Stimulated activated naive CD4-positive, alpha-beta T cell (primary cell): ENCODE results near the gene PLCB3.

Experiments used
- DNase-seq, 6 experiments: peaks; one replicate each; lab custom pipeline; 2025; lab: John Stamatoyannopoulos, UW

The PLCB3 gene

GRCh38 chr11:64222651-64223000 is 28.7 kb upstream of the PLCB3 start:
- no peak for DNase-seq

- no peak for DNase-seq
These were observed 28.2 kb upstream of the PLCB3 start for GRCh38 chr11:64223001-64223651.

GRCh38 chr11:64224151-64224890 is 27.0 kb upstream of the PLCB3 start:
- no peak for DNase-seq

GRCh38 chr11:64224891-64225607 is 26.3 kb upstream of the PLCB3 start:
- DNase-seq: no peak

GRCh38 chr11:64225608-64226506 is 25.5 kb upstream of the PLCB3 start, which contains the start of the genes NUDT22 and TRPT1:
NUDT22 (plus strand) TSS chr11:64226274; CDS start chr11:64226653, 379 bp downstream.
TRPT1 (minus strand) TSS chr11:64226186; CDS start chr11:64225860, 326 bp downstream.
- DNase-seq: peak; percentile 75 to 90 (median 88)

- DNase-seq: peak; percentile 24 to 63 (median 44)
These were observed 24.8 kb upstream of the PLCB3 start for GRCh38 chr11:64226507-64227051.

- no peak for DNase-seq
These were observed 23.8 kb upstream of the PLCB3 start for GRCh38 chr11:64227405-64227956.

GRCh38 chr11:64229090-64229743 is 22.1 kb upstream of the PLCB3 start:
- no peak for DNase-seq

- no peak for DNase-seq
These were observed 21.6 kb upstream of the PLCB3 start for GRCh38 chr11:64229744-64230170.

- peak; percentile 78 to 87 (median 82) for DNase-seq
These were observed 21.0 kb upstream of the PLCB3 start, which contains the start of gene DNAJC4 for GRCh38 chr11:64230171-64230984. DNAJC4 (plus strand) TSS chr11:64230548; CDS start chr11:64230855, 307 bp downstream.

- DNase-seq: peak in 1 of 6 experiments; percentile 51
These were observed 20.4 kb upstream of the PLCB3 start for GRCh38 chr11:64230985-64231365.

- no peak for DNase-seq
These were observed 19.8 kb upstream of the PLCB3 start for GRCh38 chr11:64231546-64231945.

- no peak for DNase-seq
These were observed 19.0 kb upstream of the PLCB3 start for GRCh38 chr11:64232182-64232966.

- no peak for DNase-seq
These were observed 18.4 kb upstream of the PLCB3 start for GRCh38 chr11:64232967-64233315.

- DNase-seq: peak; percentile 12 to 73 (median 61)
These were observed 17.3 kb upstream of the PLCB3 start, which contains the start of gene VEGFB for GRCh38 chr11:64233913-64234586. VEGFB (plus strand) TSS chr11:64234584; CDS start chr11:64234834, 250 bp downstream.

- DNase-seq: peak; percentile 24 to 68 (median 60)
These were observed 16.5 kb upstream of the PLCB3 start for GRCh38 chr11:64234647-64235379.

- no peak for DNase-seq
These were observed 15.7 kb upstream of the PLCB3 start for GRCh38 chr11:64235437-64236161.
